ENCODE data around the gene POLG2. TPM values are rescaled to one million over a fixed set of nuclear protein-coding genes. Genes with fewer than 3 reads are reported as not detected.

Gene POLG2
- total and polyA plus RNA-seq, 9 of the 15 experiments (the other 6 are each of a cell fraction or from before 2014, with no cell fraction given): 13.4 to 44.8 (median 37.0) TPM

- TF ChIP-seq RBBP5 (IDR thresholded peaks at IDR 0.05; ENCODE audit: borderline replicate concordance, insufficient read depth, low read length, poor library complexity, severe bottlenecking): peak; percentile 60
- TF ChIP-seq ILK (tag; IDR thresholded peaks at IDR 0.05; ENCODE audit: borderline replicate concordance, low read depth): no peak
- TF ChIP-seq GTF2A2 (tag; IDR thresholded peaks at IDR 0.05): no peak
- no peak for TF ChIP-seq SMC3 (conservative IDR thresholded peaks at IDR 0.05; ENCODE audit: insufficient read depth, low read depth, low read length)
- TF ChIP-seq EP300 (IDR thresholded peaks at IDR 0.05; ENCODE audit: low read length): peak; percentile 77
- no peak for TF ChIP-seq FIP1L1 (IDR thresholded peaks at IDR 0.05; ENCODE audit: low read depth, low read length, poor library complexity, severe bottlenecking)
- TF ChIP-seq RBM15 (IDR thresholded peaks at IDR 0.05; ENCODE audit: insufficient read depth, low read length): no peak
- no peak for TF ChIP-seq GTF2F1 (IDR thresholded peaks at IDR 0.05; ENCODE audit: low read depth, low read length)
- no peak for TF ChIP-seq IFI16 (CRISPR knock-in tag; IDR thresholded peaks at IDR 0.05)
- no peak for TF ChIP-seq ZKSCAN1 (IDR thresholded peaks at IDR 0.05; ENCODE audit: low read depth, low read length)
- TF ChIP-seq NR2C1 (IDR thresholded peaks at IDR 0.05): peak; percentile 63
- TF ChIP-seq NR2C1 (tag; IDR thresholded peaks at IDR 0.05): peak; percentile 85
- no peak for TF ChIP-seq FOXJ3 (CRISPR knock-in tag; IDR thresholded peaks at IDR 0.05)
- TF ChIP-seq RERE (CRISPR knock-in tag; IDR thresholded peaks at IDR 0.05; ENCODE audit: borderline replicate concordance): no peak
- no peak for TF ChIP-seq RHOXF2B (CRISPR knock-in tag; conservative IDR thresholded peaks at IDR 0.05)
- TF ChIP-seq TRIM24 (IDR thresholded peaks at IDR 0.05): 0 out of 4 replicates have a peak, but pooled peaks of 1 of the 2 experiments have one; percentile 49
- TF ChIP-seq POU5F1 (IDR thresholded peaks at IDR 0.05; ENCODE audit: borderline replicate concordance, low read depth, low read length, partially characterized antibody): no peak
- no peak for TF ChIP-seq ZNF668 (CRISPR knock-in tag; IDR thresholded peaks at IDR 0.05)
- TF ChIP-seq POLR2AphosphoS2 (IDR thresholded peaks at IDR 0.05; ENCODE audit: low read length): no peak
- no peak for TF ChIP-seq HNRNPUL1 (IDR thresholded peaks at IDR 0.05; ENCODE audit: low read length)
- TF ChIP-seq HDAC6 (IDR thresholded peaks at IDR 0.05; ENCODE audit: low read depth, low read length): no peak
- no peak for TF ChIP-seq HBP1 (CRISPR knock-in tag; IDR thresholded peaks at IDR 0.05)
- 0 out of 2 replicates have a peak, but pooled peaks have one; percentile 33 for TF ChIP-seq MEF2D (tag; conservative IDR thresholded peaks at IDR 0.05; ENCODE audit: low read depth)
These were observed 48.0 kb downstream of the POLG2 start, which contains the start of gene MILR1 (continued) for GRCh38 chr17:64448665-64449512.
